Osteocyte (in vitro differentiated cells): Measurements from ENCODE around the gene NRF1. TPM values are rescaled to one million over a fixed set of nuclear protein-coding genes. Genes with fewer than 3 reads are reported as not detected.
"Not testable (repeated sequence)": the region's sequence is repeated elsewhere in the genome, so short reads cannot be mapped to it uniquely, and the experiment has no call there.

Experiments
- DNase-seq: peaks from one replicate; pipeline ENCODE4 v3.0.0; 2021; ENCODE audit warnings: mixed read lengths; ENCODE audit not compliant: unreplicated experiment; ENCODE audit errors: extremely low spot score
- H3K27ac Mint-ChIP-seq: one replicate; pipeline ENCODE4 v1.8.0; 2021; ENCODE audit warnings: mild to moderate bottlenecking, mixed read lengths; ENCODE audit not compliant: unreplicated experiment
- H3K27me3 Mint-ChIP-seq: one replicate; pipeline ENCODE4 v1.8.0; 2021; ENCODE audit warnings: mixed read lengths; ENCODE audit not compliant: unreplicated experiment
- H3K36me3 Mint-ChIP-seq: one replicate; pipeline ENCODE4 v1.8.0; 2021; ENCODE audit warnings: mixed read lengths; ENCODE audit not compliant: unreplicated experiment
- H3K4me1 Mint-ChIP-seq: one replicate; pipeline ENCODE4 v1.8.0; 2021; ENCODE audit warnings: mixed read lengths; ENCODE audit not compliant: unreplicated experiment
- H3K4me3 Mint-ChIP-seq: one replicate; pipeline ENCODE4 v1.8.0; 2021; ENCODE audit warnings: mild to moderate bottlenecking, moderate library complexity, mixed read lengths; ENCODE audit not compliant: unreplicated experiment
- H3K9me3 Mint-ChIP-seq: one replicate; pipeline ENCODE4 v1.8.0; 2021; ENCODE audit warnings: mixed read lengths; ENCODE audit not compliant: unreplicated experiment
- long read RNA-seq: library from polyadenylated mRNA; unstranded; transcript quantifications from one replicate; pipeline ENCODE4 v2.0.0, GENCODE V29; 2021
- total RNA-seq: library from RNA; stranded (reverse); gene quantifications from 2 replicates; pipeline ENCODE4 v1.2.1, GENCODE V29; 2021
- TF ChIP-seq, protein P1 (sequence below): fragments of 200-600 bp; sonication (generic); IDR thresholded peaks from 2 replicates; pipeline ENCODE4 v1.5.0; 2021; ENCODE audit warnings: antibody characterized with exemption, mild to moderate bottlenecking, moderate library complexity

The NRF1 gene
- total RNA-seq, result 15.8 and 20.7 TPM in 2 replicates
- long read RNA-seq, transcript NRF1-205 (11 exons, 3,528 nt), result minor isoform, 7 of 28 reads
- long read RNA-seq, transcript NRF1-201 (11 exons, 2,424 nt), result major isoform, 10 of 28 reads
- long read RNA-seq, partial matches to known transcripts, result 8 of 28 reads
- long read RNA-seq, other reads (novel, unspliced or antisense), result 3 of 28 reads

DNA sequence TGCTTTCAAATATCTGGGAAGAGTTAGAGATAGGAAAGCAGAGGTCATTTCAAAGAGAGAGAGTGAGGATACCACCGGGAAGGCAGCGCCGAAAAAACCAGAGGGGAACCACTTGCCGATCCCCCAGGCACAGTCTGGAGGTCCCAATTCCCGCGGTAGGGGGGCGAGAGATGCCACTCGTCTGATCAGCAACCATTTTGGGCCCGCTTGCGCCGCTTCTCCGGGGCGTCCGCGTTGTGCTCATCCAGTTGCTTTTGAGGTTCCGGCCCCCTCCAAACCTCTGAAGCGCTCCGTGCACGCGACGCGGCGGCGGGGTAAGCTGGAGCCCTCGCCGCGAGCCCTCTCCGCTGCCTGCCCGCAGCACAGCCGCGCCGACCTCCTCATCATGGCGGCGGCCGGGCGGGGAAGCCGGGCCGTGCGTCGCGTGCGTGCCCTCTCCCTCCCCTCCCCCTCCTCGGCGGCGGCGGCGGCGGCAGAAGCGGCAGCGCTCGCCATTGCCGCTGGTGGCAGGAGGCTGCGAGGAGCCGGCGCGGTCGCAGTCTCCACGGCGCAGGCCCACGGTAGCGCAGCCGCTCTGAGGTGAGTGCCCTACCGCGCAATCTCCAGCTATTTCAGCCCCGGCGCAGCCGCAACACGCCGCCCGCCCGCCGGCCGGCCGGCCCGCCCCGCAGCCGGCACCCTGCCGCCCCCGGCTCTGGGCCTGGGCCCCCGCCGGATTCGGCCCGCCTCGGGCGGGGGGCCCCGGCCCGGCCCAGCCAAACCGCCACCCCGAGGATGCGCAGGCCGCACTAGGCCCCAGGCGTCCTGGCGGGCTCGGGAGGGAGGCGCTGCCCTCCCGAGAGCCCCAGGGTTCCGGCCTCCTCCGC is at the start of gene NRF1:
Gene NRF1, plus strand, starts transcription at position 475 of the 866 bp plus-strand sequence. CDS start 45,632 bp downstream, outside the sequence.
- Mint-ChIP-seq H3K27ac (peak within 1 kb of the TSS; percentile 94), H3K4me1 (peaks cover 36% of the 10 kb centered on the region), H3K36me3 (peaks cover 17% of the 10 kb centered on the region), H3K27me3 (no peaks in the 10 kb centered on the region), H3K9me3 (no peaks in the 10 kb centered on the region), H3K4me3 (peak within 1 kb of the TSS; percentile 91)
- TF ChIP-seq, protein P1, sequence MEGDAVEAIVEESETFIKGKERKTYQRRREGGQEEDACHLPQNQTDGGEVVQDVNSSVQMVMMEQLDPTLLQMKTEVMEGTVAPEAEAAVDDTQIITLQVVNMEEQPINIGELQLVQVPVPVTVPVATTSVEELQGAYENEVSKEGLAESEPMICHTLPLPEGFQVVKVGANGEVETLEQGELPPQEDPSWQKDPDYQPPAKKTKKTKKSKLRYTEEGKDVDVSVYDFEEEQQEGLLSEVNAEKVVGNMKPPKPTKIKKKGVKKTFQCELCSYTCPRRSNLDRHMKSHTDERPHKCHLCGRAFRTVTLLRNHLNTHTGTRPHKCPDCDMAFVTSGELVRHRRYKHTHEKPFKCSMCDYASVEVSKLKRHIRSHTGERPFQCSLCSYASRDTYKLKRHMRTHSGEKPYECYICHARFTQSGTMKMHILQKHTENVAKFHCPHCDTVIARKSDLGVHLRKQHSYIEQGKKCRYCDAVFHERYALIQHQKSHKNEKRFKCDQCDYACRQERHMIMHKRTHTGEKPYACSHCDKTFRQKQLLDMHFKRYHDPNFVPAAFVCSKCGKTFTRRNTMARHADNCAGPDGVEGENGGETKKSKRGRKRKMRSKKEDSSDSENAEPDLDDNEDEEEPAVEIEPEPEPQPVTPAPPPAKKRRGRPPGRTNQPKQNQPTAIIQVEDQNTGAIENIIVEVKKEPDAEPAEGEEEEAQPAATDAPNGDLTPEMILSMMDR, result peak; percentile 32
- DNase-seq, result peak; percentile 98

DNA sequence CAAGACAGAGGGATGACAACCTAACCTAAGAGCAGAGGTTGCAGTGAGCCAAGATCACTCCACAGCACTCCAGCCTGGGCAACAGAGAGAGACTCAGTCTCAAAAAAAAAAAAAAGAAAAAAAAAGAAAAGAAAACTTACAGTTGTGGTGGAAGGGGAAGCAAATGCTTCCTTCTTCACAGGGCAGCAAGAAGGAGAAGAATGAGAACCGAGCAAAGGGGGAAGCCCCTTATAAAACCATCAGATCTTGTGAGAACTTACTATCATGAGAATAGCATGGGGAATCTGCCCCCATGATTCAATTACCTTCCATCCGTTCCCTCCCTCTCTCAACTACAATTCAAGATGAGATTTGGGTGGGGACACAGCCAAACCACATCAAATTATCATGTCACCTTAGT is 45.2 kb upstream of the NRF1 start:
- DNase-seq, H3K36me3 Mint-ChIP-seq, H3K27ac Mint-ChIP-seq, H3K9me3 Mint-ChIP-seq, H3K4me1 Mint-ChIP-seq, H3K4me3 Mint-ChIP-seq: not testable (repeated sequence)
- H3K27me3 Mint-ChIP-seq, result peaks cover 18% of the 10 kb centered on the region

- no peak overlapping the region for H3K4me3 Mint-ChIP-seq
- DNase-seq, result no peak
- no peak overlapping the region for H3K27ac Mint-ChIP-seq
- peaks cover 18% of the 10 kb centered on the region for H3K27me3 Mint-ChIP-seq
- H3K36me3 Mint-ChIP-seq, result no peaks in the 10 kb centered on the region
- TF ChIP-seq, protein P1, result no peak
- H3K9me3 Mint-ChIP-seq, result peaks cover 4% of the 10 kb centered on the region
- peaks cover 7% of the 10 kb centered on the region for H3K4me1 Mint-ChIP-seq
Observed at GRCh38 chr7:129567377-129567776, 44.1 kb upstream of the NRF1 start.

- Mint-ChIP-seq H3K9me3 (peaks cover 4% of the 10 kb centered on the region), H3K27ac (no peak overlapping the region), H3K27me3 (peaks cover 13% of the 10 kb centered on the region), H3K4me3 (no peak overlapping the region), H3K36me3 (no peaks in the 10 kb centered on the region), H3K4me1 (peaks cover 7% of the 10 kb centered on the region)
- DNase-seq, result no peak
- TF ChIP-seq, protein P1, result no peak
Observed at GRCh38 chr7:129568240-129568639, 43.3 kb upstream of the NRF1 start.

GRCh38 chr7:129569326-129569725 is 42.2 kb upstream of the NRF1 start:
- Mint-ChIP-seq H3K9me3 (peaks cover 4% of the 10 kb centered on the region), H3K4me1 (peaks cover 7% of the 10 kb centered on the region), H3K36me3 (no peaks in the 10 kb centered on the region), H3K4me3 (no peak overlapping the region), H3K27me3 (peaks cover 7% of the 10 kb centered on the region), H3K27ac (no peak overlapping the region)
- DNase-seq, result no peak
- TF ChIP-seq, protein P1, result no peak
